ENCODE measurements around the gene C4BPA.

C4BPA gene

GRCh38 chr1:207128336-207128921 is 24.4 kb downstream of the C4BPA start:
- no peak for DNase-seq

- DNase-seq, result no peak
These were observed 25.0 kb downstream of the C4BPA start for GRCh38 chr1:207129053-207129452.

GRCh38 chr1:207130252-207131036 is 26.4 kb downstream of the C4BPA start:
- DNase-seq, result no peak

- no peak for DNase-seq
These were observed 27.1 kb downstream of the C4BPA start for GRCh38 chr1:207131163-207131562.

- no peak for DNase-seq
These were observed 30.5 kb downstream of the C4BPA start for GRCh38 chr1:207134581-207134980.

- no peak for DNase-seq
These were observed 35.6 kb downstream of the C4BPA start for GRCh38 chr1:207139616-207140015.

- DNase-seq, result no peak
These were observed 36.5 kb downstream of the C4BPA start for GRCh38 chr1:207140536-207140935.

- DNase-seq, result no peak
These were observed 41.5 kb downstream of the C4BPA start for GRCh38 chr1:207145401-207146058.

GRCh38 chr1:207151920-207152319 is 47.9 kb downstream of the C4BPA start:
- no peak for DNase-seq

- no peak for DNase-seq
These were observed 48.9 kb downstream of the C4BPA start for GRCh38 chr1:207152792-207153468.

- no peak for DNase-seq
These were observed 51.0 kb downstream of the C4BPA start for GRCh38 chr1:207155028-207155427.

- DNase-seq, result no peak
These were observed 52.1 kb downstream of the C4BPA start for GRCh38 chr1:207156095-207156494.

GRCh38 chr1:207156826-207157225 is 52.8 kb downstream of the C4BPA start:
- DNase-seq, result no peak

- DNase-seq, result no peak
These were observed 60.1 kb downstream of the C4BPA start for GRCh38 chr1:207164086-207164485.

- no peak for DNase-seq
These were observed 68.3 kb downstream of the C4BPA start for GRCh38 chr1:207172321-207172720.

GRCh38 chr1:207172885-207173284 is 68.9 kb downstream of the C4BPA start:
- DNase-seq, result no peak

- DNase-seq, result no peak
These were observed 69.4 kb downstream of the C4BPA start for GRCh38 chr1:207173396-207173795.

GRCh38 chr1:207174913-207175312 is 70.9 kb downstream of the C4BPA start:
- no peak for DNase-seq

- no peak for DNase-seq
These were observed 75.0 kb downstream of the C4BPA start for GRCh38 chr1:207179036-207179435.

- no peak for DNase-seq
These were observed 77.8 kb downstream of the C4BPA start for GRCh38 chr1:207181847-207182246.

GRCh38 chr1:207186503-207186902 is 82.5 kb downstream of the C4BPA start:
- DNase-seq, result no peak

- no peak for DNase-seq
These were observed 84.9 kb downstream of the C4BPA start for GRCh38 chr1:207188901-207189300.

- no peak for DNase-seq
These were observed 87.0 kb downstream of the C4BPA start for GRCh38 chr1:207191061-207191460.

- DNase-seq, result no peak
These were observed 87.7 kb downstream of the C4BPA start for GRCh38 chr1:207191776-207192175.
